Inflammatory macrophage (primary cell): Measurements from ENCODE around the gene FBXW2.

Experiments used
- DNase-seq, 2 donors: peaks; one replicate each; pipeline ENCODE4 v3.0.0-alpha.2; 2020 to 2022

The FBXW2 gene

GRCh38 chr9:120741191-120741590 lies 52.0 kb downstream of the FBXW2 start:
- DNase-seq: peak in 1 of 2 donors; percentile 48

DNA sequence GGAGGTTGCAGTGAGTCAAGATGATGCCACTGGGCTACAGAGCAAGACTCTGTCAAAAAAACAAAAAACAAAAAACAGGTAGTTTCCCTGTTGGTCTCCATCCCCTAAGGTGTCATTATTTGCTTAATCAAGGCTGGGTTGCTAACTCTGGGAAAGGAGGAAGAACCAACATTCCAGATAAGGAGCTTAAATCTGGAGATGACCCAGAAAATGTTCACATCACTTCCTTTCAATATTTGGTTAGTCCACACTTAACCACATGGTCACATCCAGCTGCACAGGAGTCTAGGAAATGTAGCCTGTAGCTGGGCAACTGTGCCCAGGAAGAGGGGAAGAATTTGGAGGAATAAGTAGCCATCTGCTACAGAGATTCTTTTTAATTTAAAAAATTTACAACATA lies 53.1 kb downstream of the FBXW2 start:
- no peak for DNase-seq

DNA sequence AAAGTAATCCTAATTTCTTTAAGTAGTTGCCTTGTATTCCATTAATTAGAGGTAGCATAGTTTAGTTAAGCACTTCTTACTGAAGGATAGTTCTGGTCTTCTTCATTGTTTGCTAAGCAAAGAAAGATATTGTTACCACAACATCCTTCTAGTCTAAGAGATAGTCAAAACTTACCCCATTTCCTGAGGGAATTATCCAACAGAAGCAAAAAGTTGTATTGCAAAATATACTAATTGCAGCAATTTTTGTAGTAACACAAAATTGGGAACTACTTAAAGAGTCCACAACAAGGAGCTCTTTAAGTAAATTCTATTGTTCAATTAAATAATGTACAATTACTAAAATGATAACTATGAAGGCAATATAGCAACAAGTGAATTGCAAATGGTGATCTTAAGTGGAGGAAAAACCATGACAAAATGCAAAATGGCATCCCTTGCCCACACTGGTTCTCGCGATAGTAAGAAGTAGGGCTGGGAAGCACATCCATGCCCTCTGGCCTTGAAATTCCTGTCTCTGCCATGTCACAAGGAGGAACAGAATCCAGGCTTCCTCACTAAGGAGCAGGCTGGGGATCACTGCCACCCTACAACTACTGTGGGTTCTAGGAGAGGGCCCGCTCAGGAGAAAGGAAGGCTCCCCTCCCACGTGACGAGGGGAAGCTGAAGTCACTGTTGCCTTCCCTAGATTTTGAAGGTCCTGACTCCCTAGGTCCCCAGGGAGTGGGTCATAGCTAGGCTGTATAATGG lies 55.6 kb downstream of the FBXW2 start:
- DNase-seq: peak; percentile 59 to 95

DNA sequence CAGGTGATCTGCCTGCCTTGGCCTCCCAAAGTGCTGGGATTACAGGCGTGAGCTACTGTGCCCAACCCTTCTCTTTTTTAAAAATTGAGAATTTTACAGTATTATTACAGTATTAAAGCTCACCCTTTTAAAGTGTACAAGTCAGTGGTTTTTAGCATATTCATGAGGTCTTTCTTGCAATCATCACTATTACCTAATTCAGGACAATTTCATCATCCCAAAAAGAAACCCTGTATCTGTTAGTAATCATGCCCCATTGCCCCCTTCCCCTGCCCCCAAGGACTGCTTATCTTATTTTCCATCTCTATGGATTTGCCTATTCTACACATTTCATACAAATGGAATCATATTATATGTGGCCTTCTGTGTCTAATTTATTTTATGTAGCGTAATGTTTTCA lies 56.3 kb downstream of the FBXW2 start:
- peak in 1 of 2 donors; percentile 58 for DNase-seq

DNA sequence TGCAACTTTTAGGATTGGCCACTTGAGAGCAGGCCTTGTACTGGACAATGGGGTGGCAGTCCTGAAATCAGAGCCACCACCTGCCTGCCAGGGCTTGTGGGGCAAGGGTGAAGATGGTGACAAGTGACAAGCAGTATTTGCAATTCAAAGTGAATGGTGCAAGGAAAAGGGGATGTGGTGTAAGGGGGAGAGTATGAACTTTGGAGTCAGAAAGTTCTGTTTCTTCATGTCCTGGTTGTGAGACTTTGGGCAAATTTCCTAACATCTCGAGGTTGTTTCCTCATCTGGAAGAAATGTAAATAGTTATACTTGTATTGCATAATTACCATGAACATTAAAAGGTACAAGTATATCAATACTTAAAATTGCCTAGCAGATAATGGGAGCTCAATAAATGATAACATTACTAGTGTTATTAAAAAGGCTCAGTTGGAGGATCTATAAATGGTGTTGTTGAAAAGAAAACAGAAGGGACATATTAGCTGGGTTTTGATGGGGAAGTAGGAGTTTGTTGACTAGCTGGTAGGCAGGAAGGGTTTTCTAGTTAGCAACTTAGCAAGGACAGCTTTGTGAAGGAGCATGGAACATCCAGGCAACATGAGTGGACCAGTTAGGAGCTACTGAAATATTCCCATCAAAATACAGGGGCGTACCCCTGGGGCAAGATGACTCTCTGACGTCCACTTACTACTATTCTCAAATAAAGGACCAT lies 57.6 kb downstream of the FBXW2 start:
- peak; percentile 95 to 99 for DNase-seq

GRCh38 chr9:120734607-120735410 lies 58.4 kb downstream of the FBXW2 start:
- no peak for DNase-seq

- no peak for DNase-seq
These were observed 60.0 kb downstream of the FBXW2 start for GRCh38 chr9:120733190-120733589.

GRCh38 chr9:120730654-120731514 lies 62.3 kb downstream of the FBXW2 start:
- DNase-seq: peak; percentile 56 to 75

DNA sequence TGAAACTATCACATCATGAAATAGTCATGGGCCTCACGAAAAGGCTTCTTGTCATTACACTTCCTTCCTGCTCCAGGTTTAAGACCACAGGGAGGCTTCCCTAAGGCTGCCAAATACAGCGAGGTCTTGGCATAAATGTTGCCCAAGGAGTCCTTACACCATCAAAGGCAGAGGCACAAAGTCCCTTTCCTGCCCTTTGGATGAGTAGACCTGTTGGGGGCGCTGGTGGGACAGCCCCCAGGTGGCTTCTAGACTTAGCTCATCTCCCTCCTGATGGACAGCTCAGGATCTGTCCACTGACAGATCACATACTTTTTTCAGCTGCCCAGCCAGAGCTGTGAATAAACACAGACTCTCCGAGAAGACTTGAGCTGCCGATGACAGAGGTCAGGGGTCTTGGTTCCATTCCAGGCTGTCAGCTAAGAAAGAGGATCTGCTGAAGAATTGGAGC lies 63.4 kb downstream of the FBXW2 start:
- DNase-seq: peak; percentile 65 to 70

DNA sequence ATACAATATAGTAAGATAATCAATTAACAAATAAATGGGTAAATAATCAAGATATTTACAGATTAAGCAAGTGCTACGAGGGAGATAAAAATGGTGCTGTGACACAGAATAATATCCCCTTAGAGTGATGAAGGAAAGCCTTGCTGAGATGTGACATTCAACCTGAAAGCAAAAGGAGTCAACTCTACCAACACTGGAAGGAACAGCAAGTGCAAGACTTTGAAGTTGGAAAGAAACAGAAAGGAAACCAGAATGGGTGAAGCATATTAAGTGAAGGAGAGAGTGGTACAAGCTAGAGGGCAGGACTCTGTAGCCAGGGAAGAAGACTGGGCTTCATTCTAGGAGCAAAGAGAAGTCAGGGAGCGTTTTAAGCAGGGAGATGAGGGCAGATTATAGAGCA lies 66.7 kb downstream of the FBXW2 start:
- DNase-seq: no peak

- no peak for DNase-seq
These were observed 67.3 kb downstream of the FBXW2 start for GRCh38 chr9:120725907-120726306.

DNA sequence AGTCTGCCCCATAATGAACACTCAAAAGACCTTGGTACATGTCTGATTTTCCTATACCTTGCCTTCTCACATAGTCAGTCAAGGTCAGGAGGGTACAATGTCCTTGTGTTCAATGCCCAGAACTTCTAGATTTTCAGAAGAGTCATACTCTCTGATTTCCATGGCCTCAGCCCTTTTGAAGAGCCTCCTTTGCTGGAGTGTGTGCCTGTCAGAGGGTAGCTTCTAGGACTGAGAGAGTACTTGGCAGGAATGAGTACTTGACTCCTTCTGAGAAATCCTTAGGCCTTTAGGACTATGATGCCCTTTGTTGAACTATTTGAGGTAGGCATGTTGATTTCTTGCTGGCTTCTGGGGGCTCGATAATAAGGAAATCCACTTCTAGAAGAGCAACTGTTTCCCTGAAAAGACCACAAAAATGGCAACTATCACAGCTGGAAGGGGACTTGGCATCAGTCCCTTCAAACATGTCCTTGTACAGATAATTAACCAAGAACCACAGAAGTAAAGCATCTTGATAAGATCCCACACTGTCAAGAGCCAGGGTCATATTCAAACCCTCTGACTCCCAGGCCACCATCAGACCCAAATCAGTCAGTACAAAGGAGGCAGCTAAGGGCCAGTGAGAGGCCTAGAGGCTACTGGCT lies 68.3 kb downstream of the FBXW2 start:
- no peak for DNase-seq

DNA sequence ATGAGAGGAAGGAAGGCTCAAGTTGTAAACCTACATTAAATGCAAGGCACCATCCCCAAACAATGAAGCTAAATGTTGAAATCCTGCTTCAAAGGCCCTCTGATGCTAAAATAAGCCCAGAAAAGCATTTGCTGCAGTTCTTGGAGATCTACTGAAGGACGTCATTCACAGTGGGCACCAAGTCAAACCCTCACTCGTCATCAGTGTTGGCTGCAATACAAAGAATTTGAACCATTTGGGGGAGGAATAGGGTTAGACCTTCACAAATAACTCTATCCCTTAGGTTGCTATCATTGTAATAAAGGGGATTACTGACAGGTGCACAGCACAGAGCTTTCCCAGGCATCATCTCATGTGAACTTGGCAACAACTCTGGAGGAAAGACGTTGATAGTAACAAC lies 69.7 kb downstream of the FBXW2 start:
- no peak for DNase-seq

- DNase-seq: no peak
These were observed 72.8 kb downstream of the FBXW2 start for GRCh38 chr9:120720404-120720803.

DNA sequence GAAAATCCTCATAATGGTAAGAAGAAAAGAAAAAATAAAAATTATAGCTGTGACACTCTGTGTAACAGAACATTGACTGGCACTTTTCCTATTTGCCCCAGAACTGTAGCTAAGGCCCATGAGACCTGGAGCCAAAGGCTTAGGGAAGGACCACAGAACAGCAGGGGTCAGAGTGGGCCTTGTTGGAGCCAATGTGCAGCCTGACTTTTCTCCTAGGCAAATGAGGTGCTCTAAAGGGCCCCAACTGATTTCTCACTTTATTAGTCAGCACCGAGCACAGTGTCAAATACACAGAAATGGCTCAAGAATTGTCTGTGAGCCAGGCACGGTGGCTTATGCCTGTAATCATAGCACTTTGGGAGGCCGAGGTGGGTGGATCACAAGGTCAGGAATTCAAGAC lies 74.9 kb downstream of the FBXW2 start:
- DNase-seq: no peak

DNA sequence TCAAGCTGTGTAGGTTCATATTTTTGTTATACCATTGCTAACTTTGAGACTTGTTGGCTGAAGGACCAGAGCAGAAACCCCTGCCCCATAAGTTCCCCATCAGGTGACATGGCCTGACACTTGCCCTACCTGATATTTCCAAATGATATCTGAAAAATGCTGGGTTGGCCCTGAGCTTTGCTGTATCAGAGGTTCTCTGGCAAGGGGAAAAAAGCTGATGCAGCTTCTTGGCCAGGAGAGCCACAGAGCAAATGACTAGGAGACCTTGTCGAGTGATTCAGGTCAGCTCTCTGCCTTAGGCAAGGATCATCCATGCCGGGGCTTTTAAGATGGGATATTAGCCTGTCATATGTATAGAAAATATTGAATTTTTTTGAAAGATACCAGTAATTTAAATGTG lies 76.0 kb downstream of the FBXW2 start:
- DNase-seq: no peak

- no peak for DNase-seq
These were observed 76.7 kb downstream of the FBXW2 start for GRCh38 chr9:120716483-120716882.

DNA sequence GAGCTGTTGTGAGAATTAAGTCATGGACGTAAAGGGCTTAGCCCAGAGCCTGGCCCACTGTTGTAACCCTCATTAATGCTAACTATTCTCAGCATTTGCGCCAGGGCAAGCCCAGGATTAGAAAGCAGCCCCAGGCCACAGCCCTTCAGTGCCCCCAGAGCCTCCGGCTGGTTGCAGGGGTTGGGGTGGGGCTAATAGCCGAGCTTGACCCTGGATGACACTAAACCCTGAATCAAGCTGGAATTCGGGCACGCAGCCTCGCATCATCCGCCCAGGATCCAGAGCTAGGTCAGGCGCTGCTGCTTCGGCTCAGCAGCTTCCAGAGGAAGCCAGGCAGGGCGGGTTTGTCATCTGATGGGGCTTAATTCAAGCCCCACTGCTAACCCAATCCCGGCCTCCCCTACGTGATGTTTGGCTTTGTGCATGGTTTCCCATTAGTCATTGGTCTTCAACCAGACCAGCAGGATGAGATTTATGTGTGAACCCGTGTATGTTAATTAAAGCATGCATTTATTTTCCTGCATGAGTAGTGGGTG lies 77.8 kb downstream of the FBXW2 start:
- DNase-seq: no peak

GRCh38 chr9:120714846-120715388 lies 78.3 kb downstream of the FBXW2 start:
- no peak for DNase-seq

DNA sequence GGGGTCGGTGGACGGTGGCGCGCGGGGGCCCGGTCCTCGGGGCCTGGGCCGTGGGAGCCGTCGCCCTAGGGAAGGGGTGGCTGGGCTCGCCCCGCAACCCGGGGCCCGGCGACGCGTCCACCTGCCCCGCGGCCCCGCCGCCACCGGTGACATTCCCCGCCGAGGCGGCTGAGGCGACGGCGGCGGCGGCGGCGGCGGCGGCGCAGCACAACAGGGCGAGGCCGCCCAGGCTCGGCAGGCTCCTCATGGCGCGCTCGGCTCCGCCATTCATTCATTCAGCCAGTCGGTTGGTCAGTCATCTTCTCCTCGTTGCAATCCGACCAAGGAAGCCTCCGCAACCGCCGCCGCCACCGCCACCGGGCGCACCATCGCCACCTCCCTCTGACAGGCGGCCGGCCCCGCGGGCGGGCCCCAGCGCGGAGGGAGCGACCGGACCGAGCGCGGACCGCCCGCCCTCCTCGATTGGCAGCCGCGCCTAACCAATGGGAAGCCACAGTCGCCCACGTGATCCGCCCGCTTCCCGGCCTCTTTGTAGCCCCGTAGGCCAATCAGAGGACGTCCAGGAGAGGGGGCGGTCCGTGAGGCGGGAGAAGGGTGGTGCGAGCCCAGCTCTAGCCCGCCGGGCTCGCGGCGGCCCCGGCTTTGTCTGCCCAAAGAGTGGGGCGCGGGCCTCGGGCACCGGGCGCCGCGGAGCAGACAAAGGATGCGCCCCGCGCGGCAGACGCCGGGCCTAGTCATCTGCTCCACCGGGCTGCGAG lies 78.9 kb downstream of the FBXW2 start, which contains the start of gene MEGF9:
TSS of gene MEGF9 (minus strand) at position 383 of the 758 bp plus-strand sequence. CDS start at position 271, 112 bp downstream.
- peak; percentile 99 for DNase-seq
